Cardiac fibroblast (primary cell): ENCODE results near the gene MCM9.

Experiments
- DNase-seq, 2 donors: peaks; one replicate each; pipeline versions ENCODE4 v3.0.0 to v3.0.0-alpha.2; 2010; ENCODE audit warnings: low read depth in 2 of 2
- H3K4me3 ChIP-seq, 2 donors: replicated peaks in 1 of 2; 1 replicate in 1 of 2; 2 replicates in 1 of 2; pipeline ENCODE4 v1.5.1; 2011; ENCODE audit warnings: low read depth in 2 of 2, low read length in 2 of 2, mild to moderate bottlenecking in 2 of 2, moderate library complexity in 1 of 2
- CTCF ChIP-seq: IDR thresholded peaks from one replicate; pipeline ENCODE4 v1.5.1; 2011; ENCODE audit warnings: low read depth, mild to moderate bottlenecking, low read length, inconsistent platforms

MCM9 gene

GRCh38 chr6:118764766-118765165, 170.2 kb downstream of the MCM9 start:
- no peak overlapping the region for H3K4me3 ChIP-seq
- DNase-seq: no peak
- no peak for TF ChIP-seq CTCF
